ENCODE data around the gene OR51V1. TPM values are rescaled to one million over a fixed set of nuclear protein-coding genes. Genes with fewer than 3 reads are reported as not detected.

The OR51V1 gene
- total and polyA plus RNA-seq, 2 donors (not counting 1 experiment from before 2014, with no cell fraction given) = not detected

- ChIA-PET CTCF (interaction anchor here (0.9 kb wide), 1 partner anchor 15 kb away, joined by 3 read pairs; no protein-coding TSS in a partner anchor), POLR2A (no interaction called here)
- intact Hi-C loops (cut with micrococcal nuclease) = no loop called here
- peaks cover 0 to 3% (median 0%) of the 10 kb centered on the region in 4 experiments for H3K27me3 ChIP-seq (replicated peaks in 1 of 4; ENCODE audit: control extremely low read depth in 1 of 4, control insufficient read depth in 3 of 4, insufficient read depth in 4 of 4, low read length in 3 of 4)
- no peak within 1 kb of the TSS for H3K4me3 ChIP-seq (ENCODE audit: control extremely low read depth in 1 of 5, extremely low read depth in 1 of 5, insufficient read depth in 1 of 5, low read depth in 2 of 5, low read length in 4 of 5)
- no peak for DNase-seq
- no peak within 1 kb of the TSS for H3K4me2 ChIP-seq (replicated peaks; ENCODE audit: low read depth, low read length, poor library complexity, severe bottlenecking)
- no peaks in the 10 kb centered on the region for H3K9me3 ChIP-seq (ENCODE audit: control extremely low read depth in 1 of 3, control insufficient read depth in 2 of 3, insufficient read depth in 1 of 3, low read length in 2 of 3)
- Mint-ChIP-seq H3K9me3 (ENCODE audit: insufficient read depth) (no peaks in the 10 kb centered on the region), H3K27me3 (no peaks in the 10 kb centered on the region), H3K27ac (no peak within 1 kb of the TSS), H3K4me3 (no peak within 1 kb of the TSS), H3K4me1 (no peaks in the 10 kb centered on the region)
- no CpG with 5 or more reads among the region's 3 CpGs for WGBS (ENCODE audit: insufficient coverage)
- H3K79me2 ChIP-seq (ENCODE audit: control insufficient read depth, insufficient read depth, low read length) = no peaks in the 10 kb centered on the region
- ATAC-seq (ENCODE audit: low read depth) = no peak
- no peak within 1 kb of the TSS for H3K27ac ChIP-seq (ENCODE audit: low read length in 2 of 2)
- H3K9ac ChIP-seq (ENCODE audit: low read length) = no peak within 1 kb of the TSS
- no peak within 1 kb of the TSS for H2AFZ ChIP-seq (ENCODE audit: insufficient read depth, low read depth, low read length, poor library complexity, severe bottlenecking)
- H3K4me1 ChIP-seq (ENCODE audit: control insufficient read depth in 2 of 2, insufficient read depth in 2 of 2, low read length in 2 of 2) = no peaks in the 10 kb centered on the region
- no peaks in the 10 kb centered on the region for H4K20me1 ChIP-seq (ENCODE audit: control insufficient read depth, insufficient read depth, low read length, poor library complexity, severe bottlenecking)
- no peak for TF ChIP-seq EZH2 (IDR thresholded peaks at IDR 0.05; ENCODE audit: borderline replicate concordance, insufficient read depth, low read depth, low read length, poor library complexity, severe bottlenecking)
- TF ChIP-seq, protein P1, sequence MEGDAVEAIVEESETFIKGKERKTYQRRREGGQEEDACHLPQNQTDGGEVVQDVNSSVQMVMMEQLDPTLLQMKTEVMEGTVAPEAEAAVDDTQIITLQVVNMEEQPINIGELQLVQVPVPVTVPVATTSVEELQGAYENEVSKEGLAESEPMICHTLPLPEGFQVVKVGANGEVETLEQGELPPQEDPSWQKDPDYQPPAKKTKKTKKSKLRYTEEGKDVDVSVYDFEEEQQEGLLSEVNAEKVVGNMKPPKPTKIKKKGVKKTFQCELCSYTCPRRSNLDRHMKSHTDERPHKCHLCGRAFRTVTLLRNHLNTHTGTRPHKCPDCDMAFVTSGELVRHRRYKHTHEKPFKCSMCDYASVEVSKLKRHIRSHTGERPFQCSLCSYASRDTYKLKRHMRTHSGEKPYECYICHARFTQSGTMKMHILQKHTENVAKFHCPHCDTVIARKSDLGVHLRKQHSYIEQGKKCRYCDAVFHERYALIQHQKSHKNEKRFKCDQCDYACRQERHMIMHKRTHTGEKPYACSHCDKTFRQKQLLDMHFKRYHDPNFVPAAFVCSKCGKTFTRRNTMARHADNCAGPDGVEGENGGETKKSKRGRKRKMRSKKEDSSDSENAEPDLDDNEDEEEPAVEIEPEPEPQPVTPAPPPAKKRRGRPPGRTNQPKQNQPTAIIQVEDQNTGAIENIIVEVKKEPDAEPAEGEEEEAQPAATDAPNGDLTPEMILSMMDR (IDR thresholded peaks at IDR 0.05) = no peak
- H3K36me3 ChIP-seq (replicated peaks in 1 of 2; ENCODE audit: control extremely low read depth in 1 of 2, control insufficient read depth in 1 of 2, extremely low read depth in 1 of 2, insufficient read depth in 2 of 2, low read length in 1 of 2) = no peaks in the 10 kb centered on the region
These were observed 45.8 kb downstream of the OR51V1 start, which contains the start of gene OR52A1 for GRCh38 chr11:5154657-5155056. OR52A1 (minus strand) TSS chr11:5154757; CDS start chr11:5152369, 2,388 bp downstream.

GRCh38 chr11:5153574-5154431 is 46.7 kb downstream of the OR51V1 start:
- no peak overlapping the region for H3K4me2 ChIP-seq (replicated peaks; ENCODE audit: low read depth, low read length, poor library complexity, severe bottlenecking)
- no peak overlapping the region for H2AFZ ChIP-seq (ENCODE audit: insufficient read depth, low read depth, low read length, poor library complexity, severe bottlenecking)

More at GRCh38 chr11:5153574-5154431, 46.7 kb downstream of the OR51V1 start:
- no peak overlapping the region for H3K4me3 Mint-ChIP-seq
- no peaks in the 10 kb centered on the region for H3K9me3 Mint-ChIP-seq (ENCODE audit: insufficient read depth)
- no peaks in the 10 kb centered on the region for H3K9me3 ChIP-seq (ENCODE audit: control extremely low read depth in 1 of 3, control insufficient read depth in 2 of 3, insufficient read depth in 1 of 3, low read length in 2 of 3)
- H3K4me3 ChIP-seq (ENCODE audit: control extremely low read depth in 1 of 5, extremely low read depth in 1 of 5, insufficient read depth in 1 of 5, low read depth in 2 of 5, low read length in 4 of 5) = no peak overlapping the region
- intact Hi-C loops (cut with micrococcal nuclease) = no loop called here
- POLR2A ChIA-PET = interaction anchor here (0.6 kb wide), 1 partner anchor 59 kb away, joined by 4 read pairs; no protein-coding TSS in a partner anchor
- no peaks in the 10 kb centered on the region for H4K20me1 ChIP-seq (ENCODE audit: control insufficient read depth, insufficient read depth, low read length, poor library complexity, severe bottlenecking)
- ATAC-seq (ENCODE audit: low read depth) = no peak
- no peak overlapping the region for H3K27ac ChIP-seq (ENCODE audit: low read length in 2 of 2)
- TF ChIP-seq, protein P1 (IDR thresholded peaks at IDR 0.05) = no peak
- no peak for TF ChIP-seq EZH2 (IDR thresholded peaks at IDR 0.05; ENCODE audit: borderline replicate concordance, insufficient read depth, low read depth, low read length, poor library complexity, severe bottlenecking)
- no peaks in the 10 kb centered on the region for H3K4me1 Mint-ChIP-seq
- H3K36me3 ChIP-seq (replicated peaks in 1 of 2; ENCODE audit: control extremely low read depth in 1 of 2, control insufficient read depth in 1 of 2, extremely low read depth in 1 of 2, insufficient read depth in 2 of 2, low read length in 1 of 2) = no peaks in the 10 kb centered on the region
- H3K27me3 ChIP-seq (replicated peaks in 1 of 4; ENCODE audit: control extremely low read depth in 1 of 4, control insufficient read depth in 3 of 4, insufficient read depth in 4 of 4, low read length in 3 of 4) = no peaks in the 10 kb centered on the region
- H3K79me2 ChIP-seq (ENCODE audit: control insufficient read depth, insufficient read depth, low read length) = no peaks in the 10 kb centered on the region
- H3K27me3 Mint-ChIP-seq = no peaks in the 10 kb centered on the region
- no peak overlapping the region for H3K27ac Mint-ChIP-seq
- no peaks in the 10 kb centered on the region for H3K4me1 ChIP-seq (ENCODE audit: control insufficient read depth in 2 of 2, insufficient read depth in 2 of 2, low read length in 2 of 2)
- H3K9ac ChIP-seq (ENCODE audit: low read length) = no peak overlapping the region
- CTCF ChIA-PET = interaction anchor here (0.7 kb wide), 1 partner anchor 581 kb away, joined by 5 read pairs; no protein-coding TSS in a partner anchor
- no CpG with 5 or more reads among the region's 3 CpGs for WGBS (ENCODE audit: insufficient coverage)
- no peak for DNase-seq

Measured in B cell (primary cell).